RWPE2 (cell line): Measurements from ENCODE around the gene TAS2R46.
"Not testable (repeated sequence)": the region's sequence is repeated elsewhere in the genome, so short reads cannot be mapped to it uniquely, and the experiment has no call there.

Experiments
- ATAC-seq: fragments of 200-7000 bp; cut with Tn5 transposase; 3 replicates; pipeline ENCODE4 v1.9.1; 2021; ENCODE audit warnings: low read depth
- DNase-seq: peaks from one replicate; pipeline ENCODE4 v3.0.0-alpha.2; 2020; ENCODE audit warnings: low spot score
- H3K27ac ChIP-seq: fragments of 450-650 bp; 2 replicates; pipeline ENCODE4 v1.5.1; 2017; ENCODE audit warnings: mild to moderate bottlenecking; ENCODE audit not compliant: poor library complexity, severe bottlenecking
- H3K27me3 ChIP-seq: fragments of 250-450 bp; sonication (Bioruptor Pico); 2 replicates; pipeline ENCODE4 v1.5.1; 2021; ENCODE audit warnings: mild to moderate bottlenecking, moderate library complexity; ENCODE audit not compliant: insufficient read depth, poor library complexity, severe bottlenecking
- H3K36me3 ChIP-seq: fragments of 250-450 bp; sonication (Bioruptor Pico); 2 replicates; pipeline ENCODE4 v1.5.1; 2020; ENCODE audit warnings: low read depth, mild to moderate bottlenecking, moderate library complexity
- H3K4me1 ChIP-seq: fragments of 250-450 bp; sonication (Bioruptor Pico); 2 replicates; pipeline ENCODE4 v1.5.1; 2021; ENCODE audit warnings: mild to moderate bottlenecking, moderate library complexity; ENCODE audit not compliant: insufficient read depth, poor library complexity, severe bottlenecking
- H3K4me3 ChIP-seq: fragments of 250-450 bp; sonication (Bioruptor Pico); 2 replicates; pipeline ENCODE4 v1.5.1; 2021; ENCODE audit warnings: mild to moderate bottlenecking, moderate library complexity; ENCODE audit not compliant: severe bottlenecking
- H3K9me3 ChIP-seq: fragments of 250-450 bp; sonication (Bioruptor Pico); 2 replicates; pipeline ENCODE4 v1.5.1; 2021; ENCODE audit warnings: mild to moderate bottlenecking, moderate library complexity; ENCODE audit not compliant: severe bottlenecking
- TF ChIP-seq, protein P1 (sequence below): fragments of 450-650 bp; IDR thresholded peaks from one replicate; pipeline ENCODE4 v1.5.1; 2017; ENCODE audit warnings: mild to moderate bottlenecking, moderate library complexity; ENCODE audit not compliant: poor library complexity, severe bottlenecking

The TAS2R46 gene, protein sequence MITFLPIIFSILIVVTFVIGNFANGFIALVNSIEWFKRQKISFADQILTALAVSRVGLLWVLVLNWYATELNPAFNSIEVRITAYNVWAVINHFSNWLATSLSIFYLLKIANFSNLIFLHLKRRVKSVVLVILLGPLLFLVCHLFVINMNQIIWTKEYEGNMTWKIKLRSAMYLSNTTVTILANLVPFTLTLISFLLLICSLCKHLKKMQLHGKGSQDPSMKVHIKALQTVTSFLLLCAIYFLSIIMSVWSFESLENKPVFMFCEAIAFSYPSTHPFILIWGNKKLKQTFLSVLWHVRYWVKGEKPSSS

DNA sequence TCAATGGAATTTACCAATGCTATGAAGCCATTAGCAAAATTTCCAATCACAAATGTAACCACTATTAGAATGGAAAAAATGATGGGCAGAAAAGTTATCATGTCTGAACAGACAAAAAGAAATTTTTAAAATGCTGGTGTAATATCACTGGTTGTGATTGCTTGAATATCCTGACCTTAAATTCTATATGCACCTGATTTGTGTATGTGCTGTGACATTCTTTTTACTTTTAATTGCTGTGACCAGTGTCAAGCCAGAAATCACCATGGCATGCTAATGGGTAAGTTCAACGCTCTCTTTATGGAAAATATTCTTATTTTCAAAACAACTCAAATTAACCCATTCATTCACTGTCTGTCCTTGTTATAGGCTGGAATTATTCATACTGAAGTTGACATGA is at the start of gene TAS2R46:
Gene TAS2R46, minus strand, starts transcription at position 101 of the 400 bp plus-strand sequence. Its CDS starts 0 bp downstream, at position 101.
- H3K4me3 ChIP-seq, H3K27ac ChIP-seq, H3K27me3 ChIP-seq, DNase-seq, ATAC-seq, H3K4me1 ChIP-seq, H3K9me3 ChIP-seq, H3K36me3 ChIP-seq: not testable (repeated sequence)

GRCh38 chr12:11111213-11111612 is 49.1 kb upstream of the TAS2R46 start:
- H3K27me3 ChIP-seq, DNase-seq, ATAC-seq, H3K9me3 ChIP-seq, H3K4me1 ChIP-seq, H3K4me3 ChIP-seq, H3K36me3 ChIP-seq, H3K27ac ChIP-seq: not testable (repeated sequence)

DNA sequence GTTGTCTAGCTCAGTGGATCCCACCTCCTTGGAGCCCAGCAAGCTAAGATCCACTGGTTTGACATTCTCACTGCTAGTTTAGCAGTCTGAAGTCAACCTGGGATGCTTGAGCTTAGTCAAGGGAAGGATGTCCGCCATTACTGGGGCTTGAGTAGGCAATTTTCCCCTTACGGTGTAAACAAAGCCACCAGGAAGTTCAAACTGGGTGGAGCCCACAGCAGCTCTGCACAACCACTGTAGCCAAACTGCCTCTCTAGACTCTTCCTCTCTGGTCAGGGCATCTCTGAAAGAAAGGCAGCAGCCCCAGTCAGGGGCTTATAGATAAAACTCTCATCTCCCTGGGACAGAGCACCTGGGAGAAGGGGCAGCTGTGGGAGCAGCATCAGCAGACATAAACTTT is 46.8 kb upstream of the TAS2R46 start:
- Histone ChIP-seq H3K4me1 (no peaks in the 10 kb centered on the region), H3K27me3 (no peaks in the 10 kb centered on the region), H3K36me3 (no peaks in the 10 kb centered on the region), H3K9me3 (no peaks in the 10 kb centered on the region), H3K4me3 (no peak overlapping the region), H3K27ac (no peak overlapping the region)
- DNase-seq, result no peak
- TF ChIP-seq, protein P1, sequence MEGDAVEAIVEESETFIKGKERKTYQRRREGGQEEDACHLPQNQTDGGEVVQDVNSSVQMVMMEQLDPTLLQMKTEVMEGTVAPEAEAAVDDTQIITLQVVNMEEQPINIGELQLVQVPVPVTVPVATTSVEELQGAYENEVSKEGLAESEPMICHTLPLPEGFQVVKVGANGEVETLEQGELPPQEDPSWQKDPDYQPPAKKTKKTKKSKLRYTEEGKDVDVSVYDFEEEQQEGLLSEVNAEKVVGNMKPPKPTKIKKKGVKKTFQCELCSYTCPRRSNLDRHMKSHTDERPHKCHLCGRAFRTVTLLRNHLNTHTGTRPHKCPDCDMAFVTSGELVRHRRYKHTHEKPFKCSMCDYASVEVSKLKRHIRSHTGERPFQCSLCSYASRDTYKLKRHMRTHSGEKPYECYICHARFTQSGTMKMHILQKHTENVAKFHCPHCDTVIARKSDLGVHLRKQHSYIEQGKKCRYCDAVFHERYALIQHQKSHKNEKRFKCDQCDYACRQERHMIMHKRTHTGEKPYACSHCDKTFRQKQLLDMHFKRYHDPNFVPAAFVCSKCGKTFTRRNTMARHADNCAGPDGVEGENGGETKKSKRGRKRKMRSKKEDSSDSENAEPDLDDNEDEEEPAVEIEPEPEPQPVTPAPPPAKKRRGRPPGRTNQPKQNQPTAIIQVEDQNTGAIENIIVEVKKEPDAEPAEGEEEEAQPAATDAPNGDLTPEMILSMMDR, result no peak
- no peak for ATAC-seq

GRCh38 chr12:11107719-11108118 is 45.6 kb upstream of the TAS2R46 start:
- DNase-seq, result no peak
- no peaks in the 10 kb centered on the region for H3K27me3 ChIP-seq
- TF ChIP-seq, protein P1, result no peak
- H3K27ac ChIP-seq, result no peak overlapping the region
- H3K9me3 ChIP-seq, result no peaks in the 10 kb centered on the region
- no peak for ATAC-seq
- no peak overlapping the region for H3K4me3 ChIP-seq
- no peaks in the 10 kb centered on the region for H3K4me1 ChIP-seq
- no peaks in the 10 kb centered on the region for H3K36me3 ChIP-seq

GRCh38 chr12:11106288-11106687 is 44.2 kb upstream of the TAS2R46 start:
- DNase-seq (no peak), ATAC-seq (no peak)
- Histone ChIP-seq H3K4me3 (no peak overlapping the region), H3K9me3 (no peaks in the 10 kb centered on the region), H3K27me3 (no peaks in the 10 kb centered on the region), H3K36me3 (no peaks in the 10 kb centered on the region), H3K4me1 (no peaks in the 10 kb centered on the region), H3K27ac (no peak overlapping the region)
- TF ChIP-seq, protein P1, result no peak

DNA sequence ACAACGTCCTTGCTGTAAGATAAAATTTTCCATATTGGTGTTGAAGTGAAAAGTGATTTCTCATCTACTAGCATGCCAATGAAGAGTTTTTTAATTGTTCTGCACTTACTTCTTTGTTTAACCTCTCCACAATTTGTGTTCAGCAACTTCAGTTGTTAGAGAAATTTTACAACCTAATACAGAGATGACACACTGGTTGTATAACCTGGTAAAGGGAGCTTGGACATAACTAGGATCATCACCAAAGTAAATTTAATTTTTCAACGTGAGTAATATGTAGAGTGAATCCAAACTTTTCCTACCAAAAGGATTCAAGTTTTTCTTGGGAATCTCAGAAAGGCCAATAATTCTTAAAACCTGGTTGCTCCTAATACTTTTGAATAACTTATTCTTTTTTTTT is 43.5 kb upstream of the TAS2R46 start:
- Histone ChIP-seq H3K4me3 (no peak overlapping the region), H3K4me1 (no peaks in the 10 kb centered on the region), H3K36me3 (no peaks in the 10 kb centered on the region), H3K27ac (no peak overlapping the region), H3K27me3 (no peaks in the 10 kb centered on the region), H3K9me3 (no peaks in the 10 kb centered on the region)
- ATAC-seq (no peak), DNase-seq (no peak)
- TF ChIP-seq, protein P1, result no peak

GRCh38 chr12:11094910-11095309 is 32.8 kb upstream of the TAS2R46 start:
- H3K27ac ChIP-seq, ATAC-seq, H3K27me3 ChIP-seq, H3K9me3 ChIP-seq, H3K4me3 ChIP-seq, DNase-seq, H3K4me1 ChIP-seq, H3K36me3 ChIP-seq: not testable (repeated sequence)
